Activated B cell treated with CpG ODN at 0.5 μM for 24 hours (primary cell): ENCODE results near the gene GMIP. TPM values are rescaled to one million over a fixed set of nuclear protein-coding genes. Genes with fewer than 3 reads are reported as not detected.

Experiments used
- ATAC-seq: fragments of 200-7000 bp; cut with Tn5 transposase; one replicate; pipeline ENCODE4 v1.10.0; 2021; ENCODE audit warnings: low read depth, mild to moderate bottlenecking, moderate library complexity
- CTCF ChIA-PET: fragments of 350-600 bp; sonication (Branson Sonifier 250); formaldehyde crosslinking; loops from one replicate; lab custom pipeline; 2021; ENCODE audit warnings: antibody characterized with exemption; lab: Charles Lee
- POLR2A ChIA-PET: fragments of 350-600 bp; sonication (Branson Sonifier 250); formaldehyde crosslinking; loops from one replicate; lab custom pipeline; 2021; ENCODE audit warnings: antibody characterized with exemption; lab: Charles Lee
- DNase-seq: peaks from one replicate; pipeline ENCODE4 v3.0.0; 2022
- H3K27ac Mint-ChIP-seq: one replicate; pipeline ENCODE4 v1.8.0; 2020; ENCODE audit warnings: mixed read lengths
- H3K27me3 Mint-ChIP-seq: one replicate; pipeline ENCODE4 v1.8.0; 2021; ENCODE audit warnings: mixed read lengths
- H3K36me3 Mint-ChIP-seq: one replicate; pipeline ENCODE4 v1.8.0; 2021; ENCODE audit warnings: low read depth, mixed read lengths
- H3K4me1 Mint-ChIP-seq: one replicate; pipeline ENCODE4 v1.8.0; 2021; ENCODE audit warnings: mixed read lengths
- H3K4me3 Mint-ChIP-seq: one replicate; pipeline ENCODE4 v1.8.0; 2020; ENCODE audit warnings: mild to moderate bottlenecking, mixed read lengths
- H3K9me3 Mint-ChIP-seq: one replicate; pipeline ENCODE4 v1.8.0; 2020; ENCODE audit warnings: mixed read lengths
- CTCF ChIP-seq: fragments of 200-600 bp; IDR thresholded peaks from one replicate; pipeline ENCODE4 v1.8.0; 2022; ENCODE audit warnings: antibody characterized with exemption, mild to moderate bottlenecking
- intact Hi-C: fragments of 100-400 bp; cut with micrococcal nuclease; formaldehyde crosslinking; loops from one replicate; pipeline ENCODE4 v1.15.1; 2024
- total RNA-seq: library from RNA; stranded (reverse); gene quantifications from 2 replicates; pipeline ENCODE4 v1.2.3, GENCODE V29; 2022

Gene GMIP
- total RNA-seq, 1 donor from 2014 or later: 129 TPM

GRCh38 chr19:19635313-19635702, 8.1 kb downstream of the GMIP start:
- ChIA-PET CTCF (interaction anchor here (1.2 kb wide), 1 partner anchor 81 kb away, joined by 3 read pairs; no protein-coding TSS in a partner anchor), POLR2A (no interaction called here)
- Mint-ChIP-seq H3K9me3 (no peaks in the 10 kb centered on the region), H3K27me3 (no peaks in the 10 kb centered on the region), H3K36me3 (peaks cover 82% of the 10 kb centered on the region), H3K27ac (no peak overlapping the region), H3K4me3 (no peak overlapping the region), H3K4me1 (peaks cover 7% of the 10 kb centered on the region)
- intact Hi-C loops: no loop called here
- no peak for DNase-seq
- ATAC-seq: no peak
- no peak for TF ChIP-seq CTCF

- ChIA-PET POLR2A (interaction anchor here (0.5 to 0.6 kb wide), 2 partner anchors 19 to 452 kb away, joined by 3 to 4 read pairs; no protein-coding TSS in a partner anchor), CTCF (interaction anchor here (1.0 to 1.2 kb wide), 2 partner anchors 80 to 102 kb away, joined by 3 read pairs; no protein-coding TSS in a partner anchor)
- no peaks in the 10 kb centered on the region for H3K9me3 Mint-ChIP-seq
- H3K27me3 Mint-ChIP-seq: no peaks in the 10 kb centered on the region
- no peak overlapping the region for H3K27ac Mint-ChIP-seq
- H3K4me3 Mint-ChIP-seq: no peak overlapping the region
- H3K36me3 Mint-ChIP-seq: peaks cover 77% of the 10 kb centered on the region
- no peak for TF ChIP-seq CTCF
- intact Hi-C loops: no loop called here
- no peak for ATAC-seq
- DNase-seq: no peak
- peaks cover 7% of the 10 kb centered on the region for H3K4me1 Mint-ChIP-seq
Observed at GRCh38 chr19:19634516-19635312, 8.7 kb downstream of the GMIP start.

GRCh38 chr19:19633711-19634515, 9.5 kb downstream of the GMIP start:
- Mint-ChIP-seq H3K4me1 (peaks cover 8% of the 10 kb centered on the region), H3K4me3 (no peak overlapping the region), H3K27ac (no peak overlapping the region), H3K9me3 (no peaks in the 10 kb centered on the region), H3K36me3 (peaks cover 72% of the 10 kb centered on the region), H3K27me3 (no peaks in the 10 kb centered on the region)
- ATAC-seq (no peak), DNase-seq (no peak)
- no peak for TF ChIP-seq CTCF
- intact Hi-C loops: no loop called here
- ChIA-PET POLR2A (interaction anchor here (0.5 to 1.0 kb wide), 3 partner anchors 19 to 452 kb away, joined by 3 to 4 read pairs (median 3); no protein-coding TSS in a partner anchor), CTCF (interaction anchor here (1.0 to 1.3 kb wide), 2 partner anchors 10 to 101 kb away, joined by 3 to 5 read pairs; partner anchors contain the start of gene GMIP)

GRCh38 chr19:19632661-19633060, 10.8 kb downstream of the GMIP start:
- H3K4me1 Mint-ChIP-seq: peaks cover 11% of the 10 kb centered on the region
- no peak for TF ChIP-seq CTCF
- no peaks in the 10 kb centered on the region for H3K9me3 Mint-ChIP-seq
- POLR2A ChIA-PET: no interaction called here
- no peaks in the 10 kb centered on the region for H3K27me3 Mint-ChIP-seq
- intact Hi-C loops: no loop called here
- H3K27ac Mint-ChIP-seq: no peak overlapping the region
- H3K4me3 Mint-ChIP-seq: no peak overlapping the region
- ATAC-seq (no peak), DNase-seq (no peak)
- peaks cover 69% of the 10 kb centered on the region for H3K36me3 Mint-ChIP-seq
- CTCF ChIA-PET: interaction anchor here (1.3 kb wide), 1 partner anchor 11 kb away, joined by 5 read pairs; the partner anchor contains the start of gene GMIP
